ENCODE data around the gene MYH11. TPM values are rescaled to one million over a fixed set of nuclear protein-coding genes. Genes with fewer than 3 reads are reported as not detected.
A peak's percentile ranks its signal among the peaks of the same experiment; 100 is the strongest.
"Not testable (repeated sequence)": the region's sequence is repeated elsewhere in the genome, so short reads cannot be mapped to it uniquely, and the experiment has no call there.

The MYH11 gene
- total RNA-seq, 8 experiments from 2014 or later: 0.05 to 5.0 (median 1.7) TPM

DNA sequence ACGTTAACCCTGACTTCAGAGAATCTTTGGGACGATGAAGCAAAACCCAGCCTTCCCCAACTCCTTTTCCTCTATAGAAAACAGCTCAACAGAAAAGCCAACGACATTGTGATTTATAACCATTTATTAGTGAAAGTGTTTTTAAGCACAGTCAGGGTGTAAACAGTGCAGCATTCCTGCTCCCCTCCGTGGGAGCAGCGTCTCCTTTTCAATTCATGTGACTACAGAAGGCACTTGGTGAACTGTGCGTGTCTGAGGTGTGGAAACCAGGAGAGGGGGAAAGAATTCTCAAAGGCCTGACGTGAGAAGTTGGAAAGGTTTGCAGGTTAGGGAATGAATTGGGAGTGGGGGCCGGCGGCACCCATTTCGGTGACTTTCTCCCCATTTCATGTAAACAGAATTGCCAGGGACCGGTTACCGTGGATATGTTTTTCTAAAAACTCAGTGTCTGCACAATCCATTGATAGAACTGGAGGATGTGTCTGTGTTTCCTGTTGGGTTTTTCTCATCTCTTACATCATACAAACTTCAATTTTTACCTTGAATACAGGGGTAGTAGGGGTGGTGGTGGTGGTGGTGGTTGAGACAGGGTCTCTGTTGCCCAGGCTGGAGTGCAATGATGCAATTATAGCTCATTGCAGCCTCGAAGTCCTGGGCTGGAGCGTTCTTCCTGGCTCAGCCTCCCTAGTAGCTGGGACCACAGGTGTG lies 153.6 kb downstream of the MYH11 start:
- WGBS, 10 experiments: 20 to 93% (median 74%) methylated on average over 1 to 10 of the region's 14 CpGs; no CpG with 5 or more reads in 2 of the 10 experiments
- Histone ChIP-seq H3K4me1 (replicated peaks in 1 of 2) (peaks cover 0 to 3% of the 10 kb centered on the region in 2 donors), H3K27ac (peak overlapping the region in 1 of 2 donors; percentile 23), H3K4me3 (no peak overlapping the region)
- in situ Hi-C loops (cut with MboI; ENCODE audit: low pct_unique_long_range_greater_than_20kb in 2 of 9, low sequenced_read_pairs in 9 of 9, unreplicated experiment in 9 of 9): loop anchor here in 1 of 9 experiments (25.0 kb wide), 1 partner anchor 91 kb away; no protein-coding TSS in a partner anchor
- peak in 4 of 8 experiments; percentile 26 to 95 (median 80) for ATAC-seq (replicated peaks in 6 of 8)

DNA sequence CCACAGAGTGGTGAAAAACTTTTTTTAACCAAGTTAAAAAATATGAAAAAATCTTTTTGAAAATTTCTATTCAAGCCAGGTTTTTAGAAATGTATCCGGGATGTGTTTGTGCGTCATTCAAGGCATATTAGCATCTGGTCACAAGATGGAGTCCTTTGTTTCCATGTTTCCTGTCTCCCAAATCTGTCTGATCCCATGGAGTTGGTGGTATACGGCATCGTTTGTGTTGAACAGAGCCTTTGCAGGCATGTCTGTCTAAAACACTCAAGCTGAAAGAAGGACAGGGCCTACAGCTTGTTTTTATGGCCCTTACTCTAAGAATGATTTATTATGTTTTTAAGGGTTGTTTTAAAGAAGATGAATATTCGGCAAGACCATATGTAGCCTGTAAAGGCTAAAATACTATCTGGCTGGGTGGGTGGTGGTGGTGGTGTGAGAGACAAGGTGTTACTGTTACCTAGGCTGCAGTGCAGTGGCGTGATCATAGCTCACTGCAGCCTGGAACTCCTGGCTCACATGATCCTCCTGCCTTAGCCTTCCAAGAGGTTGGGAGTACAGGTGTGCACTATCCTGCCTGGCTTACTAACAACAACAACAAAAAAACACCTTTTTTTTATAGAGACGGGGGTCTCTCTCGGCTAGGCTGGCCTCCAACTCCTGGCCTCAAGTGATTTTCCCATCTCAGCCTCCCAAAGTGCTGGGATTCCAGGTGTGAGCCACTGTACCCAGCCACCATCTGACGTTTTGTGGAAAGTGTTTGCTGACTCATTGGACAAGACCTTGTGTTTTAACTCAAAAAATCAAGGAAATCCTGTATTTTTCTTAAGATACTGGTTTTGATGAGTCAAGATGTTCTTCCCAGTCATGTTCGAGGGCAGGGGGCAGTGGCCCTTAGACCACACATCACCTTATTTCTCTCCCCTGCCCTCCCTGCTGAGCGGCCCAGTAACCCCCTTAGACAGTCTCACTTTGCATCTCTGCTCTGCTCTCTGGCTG lies 154.6 kb downstream of the MYH11 start:
- in situ Hi-C loops (cut with MboI; ENCODE audit: low pct_unique_long_range_greater_than_20kb in 2 of 9, low sequenced_read_pairs in 9 of 9, unreplicated experiment in 9 of 9): loop anchor here in 1 of 9 experiments (25.0 kb wide), 1 partner anchor 90 kb away; no protein-coding TSS in a partner anchor
- ATAC-seq (replicated peaks in 6 of 8): peak in 2 of 8 experiments; percentile 37 to 44
- Histone ChIP-seq H3K4me3 (no peak overlapping the region), H3K4me1 (replicated peaks in 1 of 2) (peaks cover 0 to 3% of the 10 kb centered on the region in 2 donors), H3K27ac (peak overlapping the region in 1 of 2 donors; percentile 23)
- WGBS, 10 experiments: 29 to 100% (median 91%) methylated on average over 1 to 10 of the region's 11 CpGs

GRCh38 chr16:15701367-15701766 lies 155.5 kb downstream of the MYH11 start:
- in situ Hi-C loops (cut with MboI; ENCODE audit: low pct_unique_long_range_greater_than_20kb in 2 of 9, low sequenced_read_pairs in 9 of 9, unreplicated experiment in 9 of 9): loop anchor here in 1 of 9 experiments (25.0 kb wide), 1 partner anchor 89 kb away; no protein-coding TSS in a partner anchor
- H3K4me1 ChIP-seq (replicated peaks in 1 of 2): peaks cover 0 to 3% of the 10 kb centered on the region in 2 donors
- 39 to 100% (median 91%) methylated on average over 1 to 5 of the region's 6 CpGs; no CpG with 5 or more reads in 3 of the 10 experiments for WGBS, 10 experiments
- H3K4me3 ChIP-seq: no peak overlapping the region
- no peak overlapping the region for H3K27ac ChIP-seq
- ATAC-seq (replicated peaks in 6 of 8): no peak

GRCh38 chr16:15699819-15700218 lies 157.0 kb downstream of the MYH11 start:
- Histone ChIP-seq H3K27ac (no peak overlapping the region), H3K4me3 (no peak overlapping the region), H3K4me1 (replicated peaks in 1 of 2) (peaks cover 0 to 3% of the 10 kb centered on the region in 2 donors)
- in situ Hi-C loops (cut with MboI; ENCODE audit: low pct_unique_long_range_greater_than_20kb in 2 of 9, low sequenced_read_pairs in 9 of 9, unreplicated experiment in 9 of 9): loop anchor here in 1 of 9 experiments (25.0 kb wide), 1 partner anchor 88 kb away; no protein-coding TSS in a partner anchor
- no peak for ATAC-seq (replicated peaks in 6 of 8)
- WGBS, 10 experiments: 80 to 100% (median 96%) methylated on average over 1 to 7 of the region's 12 CpGs; no CpG with 5 or more reads in 1 of the 10 experiments

DNA sequence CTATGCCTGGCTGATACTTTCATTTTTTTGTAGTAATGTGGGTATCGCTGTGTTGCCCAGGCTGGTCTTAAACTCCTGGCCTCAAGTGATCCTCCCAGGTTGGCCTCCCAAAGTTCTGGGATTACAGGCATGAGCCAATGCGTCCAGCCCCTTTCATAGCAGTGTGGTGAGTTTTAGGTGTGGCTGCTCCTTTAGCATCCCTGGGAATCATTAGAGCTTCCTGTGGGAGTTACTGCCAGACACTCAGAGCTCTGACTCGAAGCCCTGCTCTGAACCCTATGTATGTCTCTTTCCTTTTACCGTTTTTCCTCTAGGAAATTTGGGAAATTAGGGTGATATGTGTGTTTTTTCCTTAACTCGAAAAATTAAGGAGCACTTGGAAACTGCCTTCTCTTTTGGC lies 162.3 kb downstream of the MYH11 start:
- H3K4me1 ChIP-seq (replicated peaks in 1 of 2): no peaks in the 10 kb centered on the region
- no peak overlapping the region for H3K27ac ChIP-seq
- H3K4me3 ChIP-seq: no peak overlapping the region
- peak in 2 of 8 experiments; percentile 62 to 85 for ATAC-seq (replicated peaks in 6 of 8)
- 40 to 95% (median 90%) methylated on average over 1 to 5 of the region's 5 CpGs; no CpG with 5 or more reads in 5 of the 10 experiments for whole genome bisulfite sequencing, 10 experiments
- in situ Hi-C loops (cut with MboI; ENCODE audit: low pct_unique_long_range_greater_than_20kb in 2 of 9, low sequenced_read_pairs in 9 of 9, unreplicated experiment in 9 of 9): no loop called here

DNA sequence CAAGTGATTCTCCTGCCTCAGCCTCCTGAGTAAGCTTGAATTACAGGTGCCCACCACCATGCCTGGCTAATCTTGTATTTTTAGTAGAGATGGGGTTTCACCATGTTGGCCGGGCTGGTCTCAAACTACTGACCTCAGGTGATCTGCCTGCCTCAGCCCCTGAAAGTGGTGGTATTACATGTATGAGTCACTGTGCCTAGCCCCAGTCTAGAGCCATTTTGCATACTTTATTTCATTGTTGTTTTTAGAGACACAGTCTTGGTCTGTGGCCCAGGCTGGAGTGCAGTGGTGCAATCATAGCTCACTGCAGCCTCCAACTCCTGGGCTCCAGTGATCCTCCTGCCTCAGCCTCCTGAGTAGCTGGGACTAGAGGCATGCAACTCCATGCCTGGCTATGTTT lies 164.3 kb downstream of the MYH11 start:
- peak in 1 of 8 experiments; percentile 20 for ATAC-seq (replicated peaks in 6 of 8)
- H3K27ac ChIP-seq; H3K4me1 ChIP-seq (replicated peaks in 1 of 2); H3K4me3 ChIP-seq; in situ Hi-C loops (cut with MboI; ENCODE audit: low pct_unique_long_range_greater_than_20kb in 2 of 9, low sequenced_read_pairs in 9 of 9, unreplicated experiment in 9 of 9): not testable (repeated sequence)
- WGBS, 10 experiments: 83 to 100% methylated on average over 1 of the region's 1 CpG; no CpG with 5 or more reads in 8 of the 10 experiments

- Histone ChIP-seq H3K4me3 (no peak overlapping the region), H3K4me1 (replicated peaks in 1 of 2) (no peaks in the 10 kb centered on the region), H3K27ac (no peak overlapping the region)
- no peak for ATAC-seq (replicated peaks in 6 of 8)
- WGBS, 10 experiments: 60 to 100% (median 95%) methylated on average over 1 to 6 of the region's 10 CpGs; no CpG with 5 or more reads in 7 of the 10 experiments
- in situ Hi-C loops (cut with MboI; ENCODE audit: low pct_unique_long_range_greater_than_20kb in 2 of 9, low sequenced_read_pairs in 9 of 9, unreplicated experiment in 9 of 9): no loop called here
These were observed 165.8 kb downstream of the MYH11 start for GRCh38 chr16:15691046-15691445.

DNA sequence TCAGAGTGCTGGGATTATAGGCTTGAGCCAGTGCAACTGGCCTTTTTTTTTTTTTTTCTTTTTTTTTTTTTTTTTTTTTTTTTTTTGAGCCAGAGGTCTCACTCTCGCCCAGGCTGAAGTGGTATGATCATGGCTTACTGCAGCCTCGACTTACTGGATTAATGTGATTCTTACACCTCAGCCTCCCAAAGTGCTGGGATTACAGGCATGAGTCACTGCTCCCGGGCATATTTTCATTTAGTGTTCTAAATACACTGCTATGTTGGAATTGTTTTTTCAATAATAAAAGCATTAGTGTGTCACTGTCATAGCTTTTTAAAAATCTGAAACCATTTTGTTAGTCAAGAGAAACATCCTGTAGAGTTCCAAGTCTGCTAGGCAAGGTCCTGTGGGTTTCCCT lies 166.5 kb downstream of the MYH11 start:
- 33 to 100% (median 67%) methylated on average over 1 to 3 of the region's 3 CpGs; no CpG with 5 or more reads in 4 of the 10 experiments for WGBS, 10 experiments
- in situ Hi-C loops (cut with MboI; ENCODE audit: low pct_unique_long_range_greater_than_20kb in 2 of 9, low sequenced_read_pairs in 9 of 9, unreplicated experiment in 9 of 9): no loop called here
- peak in 1 of 8 experiments; percentile 44 for ATAC-seq (replicated peaks in 6 of 8)
- H3K27ac ChIP-seq: no peak overlapping the region
- H3K4me3 ChIP-seq: no peak overlapping the region
- H3K4me1 ChIP-seq (replicated peaks in 1 of 2): no peaks in the 10 kb centered on the region

- WGBS, 10 experiments: 73 to 100% (median 100%) methylated on average over 1 to 3 of the region's 3 CpGs; no CpG with 5 or more reads in 5 of the 10 experiments
- no peak for ATAC-seq (replicated peaks in 6 of 8)
- in situ Hi-C loops (cut with MboI; ENCODE audit: low pct_unique_long_range_greater_than_20kb in 2 of 9, low sequenced_read_pairs in 9 of 9, unreplicated experiment in 9 of 9): no loop called here
- Histone ChIP-seq H3K4me1 (replicated peaks in 1 of 2) (no peaks in the 10 kb centered on the region), H3K4me3 (no peak overlapping the region), H3K27ac (no peak overlapping the region)
These were observed 167.5 kb downstream of the MYH11 start for GRCh38 chr16:15689290-15689689.

DNA sequence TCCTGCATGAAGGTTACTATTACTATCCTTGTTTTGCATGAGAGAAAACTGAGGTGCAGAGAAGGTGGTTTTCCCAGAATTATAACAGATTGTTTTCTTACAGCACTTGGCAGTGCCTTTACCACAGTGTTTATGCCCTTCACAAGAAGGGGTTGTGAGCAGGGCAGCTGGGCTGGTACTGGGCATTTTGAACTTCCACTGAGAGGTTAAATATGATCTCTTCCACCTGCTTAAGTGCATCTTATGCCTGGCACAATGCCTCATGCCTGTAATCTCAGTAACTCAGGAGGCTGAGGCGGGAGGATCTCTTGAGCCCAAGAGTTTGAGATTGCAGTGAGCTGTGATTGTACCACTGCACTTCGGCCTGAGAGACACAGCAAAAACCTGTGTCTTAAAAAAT lies 170.5 kb downstream of the MYH11 start:
- Histone ChIP-seq H3K27ac (no peak overlapping the region), H3K4me1 (replicated peaks in 1 of 2) (peaks cover 0 to 3% of the 10 kb centered on the region in 2 donors), H3K4me3 (no peak overlapping the region)
- no peak for ATAC-seq (replicated peaks in 6 of 8)
- in situ Hi-C loops (cut with MboI; ENCODE audit: low pct_unique_long_range_greater_than_20kb in 2 of 9, low sequenced_read_pairs in 9 of 9, unreplicated experiment in 9 of 9): no loop called here
- 83 to 100% methylated on average over 1 to 2 of the region's 2 CpGs; no CpG with 5 or more reads in 8 of the 10 experiments for WGBS, 10 experiments

DNA sequence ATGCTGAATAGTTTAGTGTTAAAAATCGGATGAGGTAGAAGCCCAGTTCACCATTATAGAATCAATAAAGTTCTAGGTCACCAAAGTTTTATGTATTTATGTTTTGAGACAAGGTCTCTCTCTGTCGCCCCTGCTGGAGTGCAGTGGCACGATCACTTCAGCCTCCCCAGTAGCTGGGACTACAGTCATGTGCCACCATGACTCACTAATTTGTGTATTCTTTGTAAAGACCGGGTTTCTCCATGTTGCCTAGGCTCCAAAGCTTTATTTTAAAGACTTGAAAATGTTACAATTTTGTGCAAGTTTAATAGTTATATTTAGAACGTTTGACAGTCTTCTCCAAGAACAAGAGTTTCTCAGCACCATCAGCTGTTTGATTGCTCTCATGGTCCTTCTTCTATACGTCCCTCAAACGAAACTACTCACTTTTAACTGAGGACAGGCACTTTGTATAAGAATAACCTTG lies 174.7 kb downstream of the MYH11 start:
- peak overlapping the region; percentile 11 to 62 for H3K27ac ChIP-seq
- no peak overlapping the region for H3K4me3 ChIP-seq
- peaks cover 0 to 3% of the 10 kb centered on the region in 2 donors for H3K4me1 ChIP-seq (replicated peaks in 1 of 2)
- in situ Hi-C loops (cut with MboI; ENCODE audit: low pct_unique_long_range_greater_than_20kb in 2 of 9, low sequenced_read_pairs in 9 of 9, unreplicated experiment in 9 of 9): no loop called here
- peak; percentile 79 to 100 (median 98) for ATAC-seq (replicated peaks in 6 of 8)
- 13 to 69% (median 48%) methylated on average over 2 to 7 of the region's 7 CpGs for WGBS, 10 experiments

DNA sequence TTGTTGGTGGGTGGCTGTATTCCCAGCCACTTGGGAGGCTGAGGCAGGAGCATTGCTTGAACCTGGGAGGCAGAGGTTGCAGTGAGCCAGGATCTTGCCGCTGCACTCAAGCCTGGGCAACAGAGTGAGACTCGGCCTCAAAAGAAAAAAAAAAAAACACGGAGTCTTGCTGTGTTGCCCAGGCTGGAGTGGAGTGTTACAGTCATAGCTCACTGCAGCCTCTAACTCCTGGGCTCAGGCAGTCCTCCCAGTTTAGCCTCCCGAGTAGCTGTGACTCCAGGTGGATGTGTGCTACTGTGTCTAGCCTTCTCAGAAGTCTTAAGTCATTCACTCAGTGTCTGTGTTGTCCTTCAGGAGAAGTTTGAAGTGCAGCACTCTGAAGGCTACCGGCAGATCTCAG lies 179.4 kb downstream of the MYH11 start:
- peaks cover 9 to 14% of the 10 kb centered on the region in 2 donors for H3K4me1 ChIP-seq (replicated peaks in 1 of 2)
- in situ Hi-C loops (cut with MboI; ENCODE audit: low pct_unique_long_range_greater_than_20kb in 2 of 9, low sequenced_read_pairs in 9 of 9, unreplicated experiment in 9 of 9): no loop called here
- H3K27ac ChIP-seq: no peak overlapping the region
- no peak overlapping the region for H3K4me3 ChIP-seq
- ATAC-seq (replicated peaks in 6 of 8): no peak
- WGBS, 10 experiments: 67 to 100% (median 100%) methylated on average over 1 to 4 of the region's 5 CpGs; no CpG with 5 or more reads in 5 of the 10 experiments

All from motor neuron (in vitro differentiated cells).